ENCODE measurements around the gene PRH2.

The PRH2 gene

GRCh38 chr12:10940389-10940788 lies 11.4 kb downstream of the PRH2 start:
- peak; percentile 21 for DNase-seq (ENCODE audit: insufficient read length, low spot score)
- FAIRE-seq: peak; percentile 98

GRCh38 chr12:10941369-10941768 lies 12.3 kb downstream of the PRH2 start:
- no peak for TF ChIP-seq POLR2A (IDR thresholded peaks at IDR 0.05; ENCODE audit: low read depth, low read length)
- no peak for DNase-seq (ENCODE audit: insufficient read length, low spot score)
- FAIRE-seq: no peak

More at GRCh38 chr12:10940389-10940788, 11.4 kb downstream of the PRH2 start:
- TF ChIP-seq POLR2A (IDR thresholded peaks at IDR 0.05; ENCODE audit: low read depth, low read length): no peak

DNA sequence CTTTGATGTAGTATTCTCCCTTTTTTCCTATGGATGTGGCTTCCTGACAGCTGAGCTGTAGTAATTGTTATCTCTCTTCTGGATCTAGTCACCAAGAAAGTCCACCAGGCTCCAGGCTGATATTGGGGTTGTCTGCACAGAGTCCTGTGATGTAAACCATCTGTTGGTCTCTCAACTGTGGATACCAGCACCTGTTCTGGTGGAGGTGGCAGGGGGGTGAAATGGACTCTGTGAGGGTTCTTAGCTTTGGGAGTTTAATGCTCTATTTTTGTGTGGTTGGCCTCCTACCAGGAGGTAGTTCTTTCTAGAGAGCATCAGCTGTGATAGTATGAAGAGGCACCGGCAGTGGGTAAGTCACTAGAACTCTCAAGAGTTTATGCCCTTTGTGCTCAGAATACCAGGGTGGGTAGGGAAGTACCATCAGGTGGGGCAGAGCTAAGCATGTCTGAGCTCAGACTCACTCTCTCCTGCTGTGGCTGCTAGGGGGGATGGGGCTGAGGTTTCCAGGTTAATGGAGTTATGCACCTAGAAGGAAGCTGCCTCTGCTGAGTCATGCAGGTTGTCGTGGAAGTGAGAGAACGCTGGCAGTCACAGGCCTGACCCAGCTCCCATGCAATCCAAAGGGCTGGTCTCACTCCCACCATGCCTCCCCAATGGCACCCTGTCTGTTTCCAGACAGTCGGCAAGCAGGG lies 13.0 kb downstream of the PRH2 start:
- TF ChIP-seq POLR2A (IDR thresholded peaks at IDR 0.05; ENCODE audit: low read depth, low read length): no peak
- peak; percentile 38 for FAIRE-seq
- no peak for DNase-seq (ENCODE audit: insufficient read length, low spot score)

GRCh38 chr12:10943167-10943566 lies 14.1 kb downstream of the PRH2 start:
- DNase-seq (ENCODE audit: insufficient read length, low spot score): no peak
- TF ChIP-seq POLR2A (IDR thresholded peaks at IDR 0.05; ENCODE audit: low read depth, low read length): no peak
- no peak for FAIRE-seq

DNA sequence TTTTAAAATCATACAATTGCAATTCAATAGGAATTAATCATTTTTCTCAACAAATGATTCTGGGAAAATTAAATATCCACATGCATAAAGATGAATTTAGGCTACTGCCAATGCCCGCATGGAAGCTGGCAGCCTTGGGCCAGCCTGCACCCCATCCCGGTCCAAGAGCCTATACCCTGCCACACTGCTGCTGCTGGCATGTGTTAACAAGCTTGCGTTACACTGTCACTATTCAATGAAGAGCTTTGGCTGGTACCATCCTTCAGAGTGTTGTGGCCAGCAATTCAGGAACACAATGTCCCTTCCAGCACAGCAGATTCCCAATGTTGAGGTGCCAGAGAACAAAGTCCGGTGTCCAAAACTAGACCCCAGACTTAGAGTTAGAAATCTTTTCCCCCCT lies 23.6 kb downstream of the PRH2 start:
- FAIRE-seq (no peak), DNase-seq (ENCODE audit: insufficient read length, low spot score) (no peak)
- no peak for TF ChIP-seq POLR2A (IDR thresholded peaks at IDR 0.05; ENCODE audit: low read depth, low read length)

DNA sequence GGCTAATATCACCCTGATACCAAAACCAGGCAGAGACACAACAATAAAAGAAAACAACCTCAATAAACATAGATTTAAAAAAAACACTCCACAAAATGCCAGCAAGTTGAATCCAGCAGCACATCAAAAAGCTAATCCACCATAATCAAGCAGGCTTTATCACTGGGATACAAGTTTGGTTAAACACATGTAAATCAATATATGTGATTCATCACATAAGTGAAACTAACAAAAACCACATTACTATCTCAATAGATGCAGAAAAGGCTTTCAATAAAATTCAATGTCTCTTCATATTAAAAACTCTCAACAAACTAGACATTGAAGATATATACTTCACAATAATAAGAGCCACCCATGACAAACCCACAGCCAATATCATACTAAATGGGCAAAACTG lies 27.0 kb downstream of the PRH2 start:
- TF ChIP-seq POLR2A (IDR thresholded peaks at IDR 0.05; ENCODE audit: low read depth, low read length): no peak
- no peak for DNase-seq (ENCODE audit: insufficient read length, low spot score)
- peak; percentile 20 for FAIRE-seq

DNA sequence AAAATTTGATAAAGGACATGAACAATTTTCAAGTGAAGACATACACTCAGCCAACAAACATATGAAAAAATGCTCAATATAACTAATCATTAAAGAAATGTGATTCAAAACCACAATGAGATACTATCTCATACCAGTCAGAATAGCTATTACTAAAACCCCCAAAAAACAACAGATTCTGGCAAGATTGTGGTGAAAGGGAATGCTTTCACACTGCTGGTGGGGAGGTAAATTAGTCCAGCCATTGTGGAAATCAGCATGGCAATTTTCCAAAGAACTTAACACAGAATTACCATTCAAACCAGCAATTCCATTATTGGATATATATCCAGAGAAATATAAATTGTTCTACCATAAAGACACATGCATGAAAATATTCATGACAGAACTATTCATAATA lies 28.7 kb downstream of the PRH2 start:
- no peak for DNase-seq (ENCODE audit: insufficient read length, low spot score)
- FAIRE-seq: no peak

GRCh38 chr12:10959804-10960203 lies 30.8 kb downstream of the PRH2 start:
- TF ChIP-seq POLR2A (IDR thresholded peaks at IDR 0.05; ENCODE audit: low read depth, low read length): no peak
- no peak for DNase-seq (ENCODE audit: insufficient read length, low spot score)
- FAIRE-seq: no peak

More for the DNA sequence above, 28.7 kb downstream of the PRH2 start:
- TF ChIP-seq POLR2A (IDR thresholded peaks at IDR 0.05; ENCODE audit: low read depth, low read length): no peak

DNA sequence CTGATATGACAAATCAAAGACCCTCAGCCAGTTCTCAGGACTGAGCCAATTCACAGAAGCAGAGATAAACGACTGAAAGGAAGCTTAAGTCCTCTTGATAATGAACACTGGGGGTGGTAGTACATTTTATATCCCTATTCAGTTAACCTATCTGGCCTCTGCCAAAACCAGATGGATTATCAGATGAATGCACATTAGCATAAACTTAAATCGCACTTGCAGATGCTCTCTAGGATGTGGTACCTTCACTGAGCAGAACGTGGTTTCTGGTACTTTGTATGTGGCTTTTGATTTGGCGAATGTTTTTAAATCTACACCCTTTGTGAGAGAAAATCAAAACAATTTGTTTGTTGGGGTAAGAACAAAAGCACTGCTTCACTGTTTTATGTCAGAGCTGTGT lies 31.2 kb downstream of the PRH2 start:
- TF ChIP-seq POLR2A (IDR thresholded peaks at IDR 0.05; ENCODE audit: low read depth, low read length): no peak

DNA sequence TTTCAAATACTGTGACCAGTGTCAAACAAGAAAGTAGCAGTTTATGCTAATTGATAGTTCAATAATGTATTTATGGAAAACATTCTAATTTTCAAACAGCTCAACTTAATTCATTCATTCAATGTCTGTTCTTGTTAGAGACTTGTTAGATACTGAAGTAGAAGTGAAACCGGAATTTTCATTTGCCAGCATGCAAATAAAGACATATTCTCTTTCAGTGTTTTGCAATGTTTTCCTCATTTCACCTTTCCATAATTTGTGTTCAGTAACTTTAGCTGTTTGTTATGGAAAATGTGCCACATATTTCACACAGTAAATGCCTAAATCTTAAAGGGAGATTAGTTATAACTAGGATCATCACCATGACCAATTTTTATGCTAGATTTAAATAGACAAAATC lies 36.4 kb downstream of the PRH2 start:
- TF ChIP-seq POLR2A (IDR thresholded peaks at IDR 0.05; ENCODE audit: low read depth, low read length): no peak
- DNase-seq (ENCODE audit: insufficient read length, low spot score) (no peak), FAIRE-seq (no peak)

More for the DNA sequence above, 31.2 kb downstream of the PRH2 start:
- DNase-seq (ENCODE audit: insufficient read length, low spot score): no peak
- FAIRE-seq: peak; percentile 15

GRCh38 chr12:10966314-10966713 lies 37.3 kb downstream of the PRH2 start:
- FAIRE-seq (no peak), DNase-seq (ENCODE audit: insufficient read length, low spot score) (no peak)
- no peak for TF ChIP-seq POLR2A (IDR thresholded peaks at IDR 0.05; ENCODE audit: low read depth, low read length)

- FAIRE-seq (peak; percentile 38), DNase-seq (ENCODE audit: insufficient read length, low spot score) (peak; percentile 16)
- no peak for TF ChIP-seq POLR2A (IDR thresholded peaks at IDR 0.05; ENCODE audit: low read depth, low read length)
Observed at GRCh38 chr12:10967409-10967808, 38.4 kb downstream of the PRH2 start.

GRCh38 chr12:10968765-10969456 lies 39.9 kb downstream of the PRH2 start:
- TF ChIP-seq POLR2A (IDR thresholded peaks at IDR 0.05; ENCODE audit: low read depth, low read length): no peak
- DNase-seq (ENCODE audit: insufficient read length, low spot score) (no peak), FAIRE-seq (peak; percentile 78)

DNA sequence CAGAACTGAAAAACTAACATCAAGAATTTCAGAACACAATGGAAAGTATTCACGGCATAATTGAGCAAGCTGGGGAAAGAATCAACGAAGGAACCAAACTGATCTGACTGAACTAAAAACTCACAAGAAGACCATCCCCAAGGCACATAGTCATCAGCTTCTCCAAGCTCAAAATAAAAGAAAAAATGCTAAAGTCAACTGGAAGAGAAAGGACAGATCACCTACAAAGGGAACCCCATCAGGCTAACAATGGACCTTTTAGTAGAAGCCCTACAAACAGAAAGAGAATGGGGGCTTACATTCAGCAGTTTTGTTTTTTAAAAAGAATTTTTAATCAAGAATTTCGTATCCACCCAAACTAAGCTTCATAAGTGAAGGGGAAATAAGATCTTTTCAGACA lies 45.9 kb downstream of the PRH2 start:
- FAIRE-seq: no peak
- no peak for TF ChIP-seq POLR2A (IDR thresholded peaks at IDR 0.05; ENCODE audit: low read depth, low read length)
- no peak for DNase-seq (ENCODE audit: insufficient read length, low spot score)

- DNase-seq (ENCODE audit: insufficient read length, low spot score): no peak
- no peak for TF ChIP-seq POLR2A (IDR thresholded peaks at IDR 0.05; ENCODE audit: low read depth, low read length)
- FAIRE-seq: no peak
Observed at GRCh38 chr12:10982244-10982643, 53.2 kb downstream of the PRH2 start.

Data from H54 (cell line).